GM12878 (cell line): ENCODE results near the gene PINLYP. TPM values are rescaled to one million over a fixed set of nuclear protein-coding genes. Genes with fewer than 3 reads are reported as not detected.

Experiments
- ATAC-seq: fragments of 200-7000 bp; cut with Tn5 transposase; 3 replicates; pipeline ENCODE4 v1.9.1; 2020; ENCODE audit warnings: mild to moderate bottlenecking, moderate library complexity
- BruUV-seq: library from RNA; stranded (reverse); fragments of 400-500 nt; replicated peaks from 2 replicates; lab custom pipeline; 2021; lab: Mats Ljungman, UMichigan
- CTCF ChIA-PET: fragments of 300-600 bp; sonication (Branson Sonifier 250); formaldehyde crosslinking; extraction: SDS; loops from one replicate; lab custom pipeline; 2021; ENCODE audit warnings: inconsistent platforms; lab: Yijun Ruan, JAX
- POLR2A ChIA-PET: fragments of 350-600 bp; formaldehyde crosslinking; extraction: SDS; loops from one replicate; lab custom pipeline; 2021; ENCODE audit warnings: inconsistent platforms; lab: Charles Lee
- RAD21 ChIA-PET: fragments of 300-600 bp; sonication (Branson Sonifier 250); formaldehyde crosslinking; loops from one replicate; lab custom pipeline; 2023; ENCODE audit warnings: antibody characterized with exemption; ENCODE audit not compliant: unreplicated experiment; lab: Charles Lee
- SMC1A ChIA-PET: fragments of 300-600 bp; sonication (Branson Sonifier 250); formaldehyde crosslinking; loops from one replicate; lab custom pipeline; 2023; ENCODE audit not compliant: unreplicated experiment, uncharacterized antibody; lab: Charles Lee
- DNase-seq: peaks from one replicate; pipeline ENCODE4 v3.0.0-alpha.2; 2011; ENCODE audit warnings: low read depth, low spot score
- FAIRE-seq: peaks from 3 replicates; lab custom pipeline; 2011; peaks lifted over from hg19 to GRCh38; lab: Jason Lieb, UNC
- H2AFZ ChIP-seq: 2 replicates; pipeline ENCODE4 v1.6.0; 2011; ENCODE audit warnings: low read depth, low read length, control low read depth; ENCODE audit not compliant: control insufficient read depth
- H3K27ac ChIP-seq: 2 replicates; pipeline ENCODE4 v1.5.1; 2011; ENCODE audit warnings: control low read depth; ENCODE audit not compliant: control insufficient read depth, insufficient read depth
- H3K27me3 ChIP-seq, 2 experiments: replicated peaks in 1 of 2; 2 replicates each; pipeline versions ENCODE4 v1.6.0 to v1.6.1; 2011; ENCODE audit warnings: low read length in 1 of 2; ENCODE audit not compliant: control insufficient read depth in 2 of 2, insufficient read depth in 2 of 2
- H3K36me3 ChIP-seq, 2 experiments: 2 replicates each; pipeline ENCODE4 v1.5.1; 2011; ENCODE audit warnings: low read length in 1 of 2; ENCODE audit not compliant: control insufficient read depth in 2 of 2, insufficient read depth in 2 of 2
- H3K4me1 ChIP-seq: 2 replicates; pipeline ENCODE4 v1.6.1; 2011; ENCODE audit warnings: mild to moderate bottlenecking, low read length, moderate library complexity, mixed read lengths; ENCODE audit not compliant: control insufficient read depth, insufficient read depth
- H3K4me2 ChIP-seq: 2 replicates; pipeline ENCODE4 v1.6.0; 2011; ENCODE audit warnings: control low read depth; ENCODE audit not compliant: control insufficient read depth, insufficient read depth
- H3K4me3 ChIP-seq: fragments of 200-600 bp; sonication (generic); 2 replicates; pipeline ENCODE4 v1.5.1; 2016
- H3K79me2 ChIP-seq: 2 replicates; pipeline ENCODE4 v1.6.0; 2011; ENCODE audit warnings: low read length; ENCODE audit not compliant: control insufficient read depth, insufficient read depth
- H3K9ac ChIP-seq: 2 replicates; pipeline ENCODE4 v1.8.0; 2011; ENCODE audit warnings: low read length, control low read depth, mixed read lengths; ENCODE audit not compliant: control insufficient read depth, insufficient read depth
- H3K9me3 ChIP-seq: replicated peaks from 3 replicates; pipeline ENCODE4 v1.5.1; 2011; ENCODE audit warnings: mild to moderate bottlenecking, low read length; ENCODE audit not compliant: control insufficient read depth, insufficient read depth
- H4K20me1 ChIP-seq: 2 replicates; pipeline ENCODE4 v1.6.0; 2011; ENCODE audit not compliant: control insufficient read depth, insufficient read depth
- BHLHE40 ChIP-seq, 2 experiments: fragments of 450-650 bp in 1 of 2; IDR thresholded peaks; 2 replicates each; pipeline ENCODE4 v1.6.1; 2011 to 2017; ENCODE audit warnings: low read depth in 2 of 2, borderline replicate concordance in 1 of 2, improper control_type of control experiment in 1 of 2, low read length in 1 of 2, mild to moderate bottlenecking in 1 of 2
- CREB1 ChIP-seq: IDR thresholded peaks from 2 replicates; pipeline ENCODE4 v1.6.1; 2012; ENCODE audit warnings: low read depth, mild to moderate bottlenecking, inconsistent platforms
- JUND ChIP-seq: IDR thresholded peaks from 2 replicates; pipeline ENCODE4 v1.6.1; 2012; ENCODE audit warnings: low read depth, mild to moderate bottlenecking, low read length, improper control_type of control experiment, moderate library complexity
- MTA2 ChIP-seq: fragments of 450-650 bp; IDR thresholded peaks from 2 replicates; pipeline ENCODE4 v1.6.1; 2016; ENCODE audit warnings: low read depth, mild to moderate bottlenecking, moderate library complexity
- REST ChIP-seq: IDR thresholded peaks from 2 replicates; pipeline ENCODE4 v1.6.1; 2012; ENCODE audit warnings: mild to moderate bottlenecking, low read depth, low read length
- SIN3A ChIP-seq: IDR thresholded peaks from 2 replicates; pipeline ENCODE4 v1.6.1; 2012; ENCODE audit warnings: low read depth, low read length, improper control_type of control experiment
- ZBTB33 ChIP-seq: fragments of 450-650 bp; IDR thresholded peaks from 2 replicates; pipeline ENCODE4 v1.6.1; 2017; ENCODE audit warnings: mild to moderate bottlenecking
- ZNF207 ChIP-seq: fragments of 450-650 bp; IDR thresholded peaks from 2 replicates; pipeline ENCODE4 v1.6.1; 2014; ENCODE audit warnings: antibody characterized with exemption, mild to moderate bottlenecking, borderline replicate concordance
- ZSCAN29 ChIP-seq: fragments of 450-650 bp; IDR thresholded peaks from 2 replicates; pipeline ENCODE4 v1.6.1; 2017; ENCODE audit warnings: mild to moderate bottlenecking, moderate library complexity
- WGBS: methylation state at CpG from one replicate; pipeline ENCODE4 v1.1.6; 2016; ENCODE audit warnings: low lambda C conversion rate; ENCODE audit not compliant: insufficient replicate concordance, insufficient coverage; ENCODE audit errors: missing lambda C conversion rate; 5-methylcytosine and 5-hydroxymethylcytosine counted together
- in situ Hi-C: fragments of 300-500 bp; cut with MboI; formaldehyde crosslinking; loops from 9 replicates; pipeline ENCODE4 v1.14.3; 2018; ENCODE audit warnings: mixed read lengths
- intact Hi-C: fragments of 100-400 bp; cut with micrococcal nuclease; formaldehyde crosslinking; loops from one replicate; pipeline ENCODE4 v1.14.2; 2022; ENCODE audit not compliant: unreplicated experiment
- polyA plus RNA-seq, 11 experiments: library from polyadenylated mRNA; depleted of rRNA in 4 of 11; unstranded in 6 of 11; stranded (reverse) in 5 of 11; fragments of >200 nt; fragmentation: Nextera tagmentation in 4 of 11; fragmentation: Illumina TruSeq in 1 of 11; extraction: Ambion mirVana in 4 of 11; extraction: Trizol in 1 of 11; gene quantifications; 1 replicate in 1 of 11; 2 replicates in 10 of 11; pipeline versions ENCODE4 v1.2.1 to v1.2.3, GENCODE V29; 2011 to 2016; ENCODE audit warnings: inconsistent platforms in 2 of 11, missing spikeins in 2 of 11, low read depth in 1 of 11
- total RNA-seq, 4 experiments: library from RNA; depleted of rRNA in 3 of 4; stranded (reverse); fragments of >200 nt in 3 of 4; fragmentation: Illumina TruSeq in 1 of 4; extraction: Trizol in 1 of 4; gene quantifications; 2 replicates each; pipeline versions ENCODE4 v1.2.1 to v1.2.3, GENCODE V29; 2013 to 2021
- TF ChIP-seq, protein P1 (sequence below): fragments of 450-650 bp; IDR thresholded peaks from 2 replicates; pipeline ENCODE4 v1.6.1; 2018; ENCODE audit warnings: mild to moderate bottlenecking, low read depth, moderate library complexity; ENCODE audit not compliant: partially characterized antibody

The PINLYP gene
- total and polyA plus RNA-seq, 10 of the 15 experiments (the other 5 are each of a cell fraction or from before 2014, with no cell fraction given): 1.0 to 26.9 (median 11.4) TPM

- Histone ChIP-seq H3K4me3 (no peak overlapping the region), H3K4me1 (no peaks in the 10 kb centered on the region), H3K9me3 (no peaks in the 10 kb centered on the region; the same call in 2 of the 3 replicates), H2AFZ (no peak overlapping the region), H3K36me3 (peaks cover 5 to 6% of the 10 kb centered on the region in 2 experiments), H3K4me2 (no peak overlapping the region), H3K27me3 (no peaks in the 10 kb centered on the region), H3K79me2 (no peaks in the 10 kb centered on the region), H4K20me1 (no peaks in the 10 kb centered on the region), H3K27ac (no peak overlapping the region), H3K9ac (no peak overlapping the region)
- in situ Hi-C loops (no loop called here), intact Hi-C loops (no loop called here)
- no peak for ATAC-seq
- no TSS peak for BruUV-seq
- ChIA-PET RAD21 (no interaction called here), CTCF (interaction anchor here (4.9 kb wide), 1 partner anchor 56 kb away, joined by 36 read pairs; the partner anchor contains the start of gene IRGQ), POLR2A (no interaction called here), SMC1A (no interaction called here)
- no peak for FAIRE-seq
- no peak for DNase-seq
- TF ChIP-seq CREB1 (no peak), JUND (no peak)
Observed at GRCh38 chr19:43538922-43539321, 36.7 kb upstream of the PINLYP start.

DNA sequence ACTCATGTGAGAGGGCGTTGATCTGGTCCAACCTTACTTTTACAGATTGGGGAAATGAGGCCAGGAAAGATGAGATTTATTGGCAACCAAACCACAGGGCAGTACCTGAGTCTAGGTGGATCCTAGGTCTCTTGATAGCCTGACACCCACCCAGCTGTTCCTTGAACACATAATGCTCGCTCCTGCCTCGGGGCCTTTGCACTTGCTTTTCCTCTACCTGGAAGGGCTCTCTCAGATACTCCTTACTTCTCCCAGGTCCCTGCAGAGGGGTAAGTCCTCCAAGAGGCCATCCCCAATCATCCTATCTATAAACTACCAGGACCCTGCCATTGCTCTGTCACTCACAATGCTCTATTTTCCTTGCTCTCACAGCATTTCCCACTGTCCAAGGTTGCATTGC, 35.2 kb upstream of the PINLYP start:
- H3K36me3 ChIP-seq: peaks cover 8 to 10% of the 10 kb centered on the region in 2 experiments
- no peak for TF ChIP-seq ZNF207
- TF ChIP-seq, protein P1, sequence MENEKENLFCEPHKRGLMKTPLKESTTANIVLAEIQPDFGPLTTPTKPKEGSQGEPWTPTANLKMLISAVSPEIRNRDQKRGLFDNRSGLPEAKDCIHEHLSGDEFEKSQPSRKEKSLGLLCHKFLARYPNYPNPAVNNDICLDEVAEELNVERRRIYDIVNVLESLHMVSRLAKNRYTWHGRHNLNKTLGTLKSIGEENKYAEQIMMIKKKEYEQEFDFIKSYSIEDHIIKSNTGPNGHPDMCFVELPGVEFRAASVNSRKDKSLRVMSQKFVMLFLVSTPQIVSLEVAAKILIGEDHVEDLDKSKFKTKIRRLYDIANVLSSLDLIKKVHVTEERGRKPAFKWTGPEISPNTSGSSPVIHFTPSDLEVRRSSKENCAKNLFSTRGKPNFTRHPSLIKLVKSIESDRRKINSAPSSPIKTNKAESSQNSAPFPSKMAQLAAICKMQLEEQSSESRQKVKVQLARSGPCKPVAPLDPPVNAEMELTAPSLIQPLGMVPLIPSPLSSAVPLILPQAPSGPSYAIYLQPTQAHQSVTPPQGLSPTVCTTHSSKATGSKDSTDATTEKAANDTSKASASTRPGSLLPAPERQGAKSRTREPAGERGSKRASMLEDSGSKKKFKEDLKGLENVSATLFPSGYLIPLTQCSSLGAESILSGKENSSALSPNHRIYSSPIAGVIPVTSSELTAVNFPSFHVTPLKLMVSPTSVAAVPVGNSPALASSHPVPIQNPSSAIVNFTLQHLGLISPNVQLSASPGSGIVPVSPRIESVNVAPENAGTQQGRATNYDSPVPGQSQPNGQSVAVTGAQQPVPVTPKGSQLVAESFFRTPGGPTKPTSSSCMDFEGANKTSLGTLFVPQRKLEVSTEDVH: no peak
- no peak for TF ChIP-seq ZSCAN29
- TF ChIP-seq REST: no peak
- TF ChIP-seq SIN3A: no peak
- TF ChIP-seq MTA2: no peak
- TF ChIP-seq ZBTB33: no peak
- TF ChIP-seq BHLHE40 (IDR thresholded peaks at IDR 0.05; ENCODE audit: borderline replicate concordance in 1 of 2, low read depth in 2 of 2, low read length in 1 of 2): no peak

More for the DNA sequence above, 35.2 kb upstream of the PINLYP start:
- in situ Hi-C loops (no loop called here), intact Hi-C loops (no loop called here)
- no peaks in the 10 kb centered on the region for H3K79me2 ChIP-seq
- SMC1A ChIA-PET: no interaction called here
- 84% methylated on average over 3 of the region's 3 CpGs for WGBS
- H3K4me1 ChIP-seq: no peaks in the 10 kb centered on the region
- H4K20me1 ChIP-seq: no peaks in the 10 kb centered on the region
- ATAC-seq (no peak), DNase-seq (no peak), FAIRE-seq (no peak)
- no peak overlapping the region for H3K4me2 ChIP-seq
- H3K27ac ChIP-seq: no peak overlapping the region
- POLR2A ChIA-PET: no interaction called here
- no peak overlapping the region for H3K9ac ChIP-seq
- CTCF ChIA-PET: no interaction called here
- no peak overlapping the region for H2AFZ ChIP-seq
- H3K9me3 ChIP-seq: no peaks in the 10 kb centered on the region; the same call in 2 of the 3 replicates
- no TSS peak for BruUV-seq
- no peaks in the 10 kb centered on the region for H3K27me3 ChIP-seq
- no peak overlapping the region for H3K4me3 ChIP-seq
- RAD21 ChIA-PET: no interaction called here
